Kidney epithelial cell (primary cell): ENCODE results near the gene MGMT. TPM values are rescaled to one million over a fixed set of nuclear protein-coding genes. Genes with fewer than 3 reads are reported as not detected.

ENCODE experiments used
- DNase-seq: peaks from one replicate; pipeline ENCODE4 v3.0.0-alpha.2; 2010; ENCODE audit warnings: low read depth
- H3K27me3 ChIP-seq: 2 replicates; pipeline ENCODE4 v1.6.0; 2011; ENCODE audit warnings: low read length; ENCODE audit not compliant: control insufficient read depth, insufficient read depth
- H3K36me3 ChIP-seq: 2 replicates; pipeline ENCODE4 v1.5.1; 2011; ENCODE audit warnings: low read length; ENCODE audit not compliant: control insufficient read depth, insufficient read depth
- H3K4me3 ChIP-seq: 2 replicates; pipeline ENCODE4 v1.5.1; 2011; ENCODE audit warnings: low read depth, mild to moderate bottlenecking, control low read depth, low read length
- total RNA-seq: library from RNA; depleted of rRNA; stranded (reverse); fragments of >200 nt; gene quantifications from 2 replicates; pipeline ENCODE4 v1.2.3, GENCODE V29; 2015
- TF ChIP-seq, protein P1 (sequence below): IDR thresholded peaks from 2 replicates; pipeline ENCODE4 v1.5.1; 2011; ENCODE audit warnings: mild to moderate bottlenecking, moderate library complexity, low read length, control low read depth, inconsistent platforms; ENCODE audit not compliant: insufficient read depth, poor library complexity, severe bottlenecking

MGMT gene
- total RNA-seq, 1 donor from 2014 or later: 36.1 TPM

GRCh38 chr10:129694184-129694583, 227.1 kb downstream of the MGMT start:
- no peaks in the 10 kb centered on the region for H3K36me3 ChIP-seq
- DNase-seq: no peak
- TF ChIP-seq, protein P1, sequence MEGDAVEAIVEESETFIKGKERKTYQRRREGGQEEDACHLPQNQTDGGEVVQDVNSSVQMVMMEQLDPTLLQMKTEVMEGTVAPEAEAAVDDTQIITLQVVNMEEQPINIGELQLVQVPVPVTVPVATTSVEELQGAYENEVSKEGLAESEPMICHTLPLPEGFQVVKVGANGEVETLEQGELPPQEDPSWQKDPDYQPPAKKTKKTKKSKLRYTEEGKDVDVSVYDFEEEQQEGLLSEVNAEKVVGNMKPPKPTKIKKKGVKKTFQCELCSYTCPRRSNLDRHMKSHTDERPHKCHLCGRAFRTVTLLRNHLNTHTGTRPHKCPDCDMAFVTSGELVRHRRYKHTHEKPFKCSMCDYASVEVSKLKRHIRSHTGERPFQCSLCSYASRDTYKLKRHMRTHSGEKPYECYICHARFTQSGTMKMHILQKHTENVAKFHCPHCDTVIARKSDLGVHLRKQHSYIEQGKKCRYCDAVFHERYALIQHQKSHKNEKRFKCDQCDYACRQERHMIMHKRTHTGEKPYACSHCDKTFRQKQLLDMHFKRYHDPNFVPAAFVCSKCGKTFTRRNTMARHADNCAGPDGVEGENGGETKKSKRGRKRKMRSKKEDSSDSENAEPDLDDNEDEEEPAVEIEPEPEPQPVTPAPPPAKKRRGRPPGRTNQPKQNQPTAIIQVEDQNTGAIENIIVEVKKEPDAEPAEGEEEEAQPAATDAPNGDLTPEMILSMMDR: no peak
- no peak overlapping the region for H3K4me3 ChIP-seq
- no peaks in the 10 kb centered on the region for H3K27me3 ChIP-seq

GRCh38 chr10:129694691-129695243, 227.7 kb downstream of the MGMT start:
- H3K4me3 ChIP-seq: no peak overlapping the region
- no peaks in the 10 kb centered on the region for H3K36me3 ChIP-seq
- DNase-seq: no peak
- no peaks in the 10 kb centered on the region for H3K27me3 ChIP-seq
- TF ChIP-seq, protein P1: no peak

GRCh38 chr10:129695671-129696070, 228.6 kb downstream of the MGMT start:
- TF ChIP-seq, protein P1: no peak
- Histone ChIP-seq H3K27me3 (no peaks in the 10 kb centered on the region), H3K4me3 (no peak overlapping the region), H3K36me3 (no peaks in the 10 kb centered on the region)
- no peak for DNase-seq

DNA sequence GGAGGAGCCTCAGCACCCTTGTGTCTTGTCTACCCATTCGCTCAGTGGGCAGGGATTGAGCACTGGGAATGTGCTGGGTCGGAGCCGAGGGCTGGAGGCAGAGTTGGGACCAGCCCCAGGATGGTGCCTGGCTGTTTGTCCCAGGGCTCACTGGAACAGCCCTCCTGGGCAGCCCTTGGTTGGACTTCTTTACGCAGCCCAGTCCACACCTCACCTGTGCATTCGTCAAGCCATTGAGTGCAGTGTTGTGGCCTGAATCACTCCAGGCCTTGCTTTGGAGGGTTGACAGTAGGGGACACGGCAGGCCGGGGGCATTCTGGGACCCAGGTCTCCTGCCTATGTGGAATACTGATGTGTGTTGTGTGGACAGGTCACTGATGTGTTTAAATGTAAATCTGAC, 229.6 kb downstream of the MGMT start:
- Histone ChIP-seq H3K36me3 (no peaks in the 10 kb centered on the region), H3K4me3 (no peak overlapping the region), H3K27me3 (no peaks in the 10 kb centered on the region)
- DNase-seq: no peak
- TF ChIP-seq, protein P1: no peak

- no peaks in the 10 kb centered on the region for H3K27me3 ChIP-seq
- H3K36me3 ChIP-seq: no peaks in the 10 kb centered on the region
- DNase-seq: no peak
- TF ChIP-seq, protein P1: no peak
- H3K4me3 ChIP-seq: no peak overlapping the region
Observed at GRCh38 chr10:129697463-129698247, 230.6 kb downstream of the MGMT start.
